CMK (cell line): ENCODE results near the gene NUSAP1.
A peak's percentile ranks its signal among the peaks of the same experiment; 100 is the strongest.
"Not testable (repeated sequence)": the region's sequence is repeated elsewhere in the genome, so short reads cannot be mapped to it uniquely, and the experiment has no call there.

ENCODE experiments used
- DNase-seq: peaks from one replicate; pipeline ENCODE4 v3.0.0-alpha.2; 2010; ENCODE audit warnings: low read depth

NUSAP1 gene

GRCh38 chr15:41411441-41411840, 78.8 kb downstream of the NUSAP1 start:
- no peak for DNase-seq

- no peak for DNase-seq
Measured at GRCh38 chr15:41416128-41416741, 83.6 kb downstream of the NUSAP1 start.

GRCh38 chr15:41416742-41417417, 84.2 kb downstream of the NUSAP1 start, which contains the start of gene RTF1:
TSS of gene RTF1 (plus strand) at chr15:41417095. CDS start at chr15:41417116, 21 bp downstream.
- DNase-seq, result peak; percentile 77

- peak; percentile 33 for DNase-seq
Measured at GRCh38 chr15:41417418-41418195, 84.9 kb downstream of the NUSAP1 start.

- DNase-seq, result no peak
Measured at GRCh38 chr15:41423979-41424659, 91.4 kb downstream of the NUSAP1 start.

- DNase-seq, result no peak
Measured at GRCh38 chr15:41424809-41425208, 92.1 kb downstream of the NUSAP1 start.

GRCh38 chr15:41425907-41426306, 93.2 kb downstream of the NUSAP1 start:
- DNase-seq, result not testable (repeated sequence)

GRCh38 chr15:41429003-41429890, 96.6 kb downstream of the NUSAP1 start:
- DNase-seq, result no peak
